ENCODE results near the gene DPYSL4. TPM values are rescaled to one million over a fixed set of nuclear protein-coding genes. Genes with fewer than 3 reads are reported as not detected.

The DPYSL4 gene
- total RNA-seq, 1 experiment from 2014 or later: not detected

DNA sequence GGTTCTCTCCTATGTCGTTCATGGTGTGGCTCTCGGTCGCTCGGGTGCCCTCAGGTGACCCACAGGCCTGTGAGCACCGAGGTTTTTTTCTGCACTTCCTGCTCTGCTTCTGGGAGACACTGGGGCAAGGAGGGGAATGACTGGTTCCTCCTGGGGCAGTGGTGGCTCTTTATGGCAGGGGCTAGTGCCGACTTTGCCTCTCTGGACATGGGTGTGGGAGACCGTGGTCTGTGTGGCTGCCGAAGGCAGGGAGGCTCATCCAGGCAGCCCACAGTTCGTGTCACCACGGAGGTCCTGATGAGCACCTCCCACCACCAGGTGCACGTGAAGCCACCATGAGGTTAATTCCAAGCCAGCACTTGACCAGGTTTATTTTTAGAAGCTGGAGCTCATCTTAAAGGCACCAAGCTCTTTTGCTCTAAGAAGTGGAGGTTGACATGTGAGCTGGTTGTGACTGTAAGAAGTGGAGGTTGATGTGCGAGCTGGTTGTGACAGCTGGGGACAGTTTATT lies 24.7 kb upstream of the DPYSL4 start:
- Mint-ChIP-seq H3K27me3 (ENCODE audit: unreplicated experiment) (peaks cover 39% of the 10 kb centered on the region), H3K27ac (ENCODE audit: unreplicated experiment) (no peak overlapping the region), H3K4me3 (ENCODE audit: low read depth, unreplicated experiment) (no peak overlapping the region), H3K36me3 (ENCODE audit: insufficient read depth, unreplicated experiment) (no peaks in the 10 kb centered on the region), H3K4me1 (ENCODE audit: low read depth, unreplicated experiment) (peaks cover 7% of the 10 kb centered on the region), H3K9me3 (ENCODE audit: low read depth, unreplicated experiment) (peaks cover 5% of the 10 kb centered on the region)
- no TSS peak for BruUV-seq (replicated peaks)
- no peak for DNase-seq
- intact Hi-C loops (cut with micrococcal nuclease; ENCODE audit: unreplicated experiment): no loop called here
- CTCF ChIA-PET: no interaction called here
- TF ChIP-seq, protein P1, sequence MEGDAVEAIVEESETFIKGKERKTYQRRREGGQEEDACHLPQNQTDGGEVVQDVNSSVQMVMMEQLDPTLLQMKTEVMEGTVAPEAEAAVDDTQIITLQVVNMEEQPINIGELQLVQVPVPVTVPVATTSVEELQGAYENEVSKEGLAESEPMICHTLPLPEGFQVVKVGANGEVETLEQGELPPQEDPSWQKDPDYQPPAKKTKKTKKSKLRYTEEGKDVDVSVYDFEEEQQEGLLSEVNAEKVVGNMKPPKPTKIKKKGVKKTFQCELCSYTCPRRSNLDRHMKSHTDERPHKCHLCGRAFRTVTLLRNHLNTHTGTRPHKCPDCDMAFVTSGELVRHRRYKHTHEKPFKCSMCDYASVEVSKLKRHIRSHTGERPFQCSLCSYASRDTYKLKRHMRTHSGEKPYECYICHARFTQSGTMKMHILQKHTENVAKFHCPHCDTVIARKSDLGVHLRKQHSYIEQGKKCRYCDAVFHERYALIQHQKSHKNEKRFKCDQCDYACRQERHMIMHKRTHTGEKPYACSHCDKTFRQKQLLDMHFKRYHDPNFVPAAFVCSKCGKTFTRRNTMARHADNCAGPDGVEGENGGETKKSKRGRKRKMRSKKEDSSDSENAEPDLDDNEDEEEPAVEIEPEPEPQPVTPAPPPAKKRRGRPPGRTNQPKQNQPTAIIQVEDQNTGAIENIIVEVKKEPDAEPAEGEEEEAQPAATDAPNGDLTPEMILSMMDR (IDR thresholded peaks at IDR 0.05; ENCODE audit: unreplicated experiment): no peak

DNA sequence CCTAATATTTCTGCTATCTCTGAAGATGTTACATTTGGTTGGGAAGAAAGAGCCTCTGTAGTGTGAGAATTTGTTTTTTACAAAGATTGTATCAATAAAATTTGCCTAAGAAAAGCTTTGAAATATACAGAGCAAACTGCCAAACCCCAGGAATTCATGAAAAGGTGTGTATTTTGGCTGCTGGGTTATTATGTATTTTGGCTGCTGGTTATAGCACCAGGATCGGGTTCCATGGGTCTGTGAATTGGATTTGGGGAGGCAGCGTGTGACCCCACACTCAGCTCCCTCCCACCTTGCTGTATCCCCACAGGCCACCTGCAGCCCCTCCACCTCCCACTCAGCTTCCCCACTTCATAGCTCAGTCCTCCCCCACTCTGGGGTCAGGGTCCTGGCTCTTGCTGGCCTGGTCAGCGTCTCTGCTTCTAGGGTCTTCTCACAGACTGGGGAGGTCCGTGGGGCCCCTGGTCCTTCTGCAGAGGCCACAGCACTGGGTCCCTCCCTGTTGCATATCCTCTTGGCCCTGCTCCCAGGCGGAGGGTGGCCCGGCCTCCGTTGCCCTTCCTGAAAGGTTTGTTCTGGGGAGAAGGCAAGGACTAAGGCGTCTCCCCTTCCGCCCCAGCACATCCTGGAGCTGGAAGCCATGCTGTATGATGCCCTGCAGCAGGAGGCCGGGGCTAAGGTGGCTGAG lies 24.0 kb upstream of the DPYSL4 start:
- Mint-ChIP-seq H3K4me3 (ENCODE audit: low read depth, unreplicated experiment) (no peak overlapping the region), H3K27me3 (ENCODE audit: unreplicated experiment) (peaks cover 44% of the 10 kb centered on the region), H3K4me1 (ENCODE audit: low read depth, unreplicated experiment) (peaks cover 7% of the 10 kb centered on the region), H3K27ac (ENCODE audit: unreplicated experiment) (no peak overlapping the region), H3K36me3 (ENCODE audit: insufficient read depth, unreplicated experiment) (no peaks in the 10 kb centered on the region), H3K9me3 (ENCODE audit: low read depth, unreplicated experiment) (peaks cover 5% of the 10 kb centered on the region)
- intact Hi-C loops (cut with micrococcal nuclease; ENCODE audit: unreplicated experiment): no loop called here
- TF ChIP-seq, protein P1 (IDR thresholded peaks at IDR 0.05; ENCODE audit: unreplicated experiment): no peak
- CTCF ChIA-PET: no interaction called here
- no TSS peak for BruUV-seq (replicated peaks)
- no peak for DNase-seq

DNA sequence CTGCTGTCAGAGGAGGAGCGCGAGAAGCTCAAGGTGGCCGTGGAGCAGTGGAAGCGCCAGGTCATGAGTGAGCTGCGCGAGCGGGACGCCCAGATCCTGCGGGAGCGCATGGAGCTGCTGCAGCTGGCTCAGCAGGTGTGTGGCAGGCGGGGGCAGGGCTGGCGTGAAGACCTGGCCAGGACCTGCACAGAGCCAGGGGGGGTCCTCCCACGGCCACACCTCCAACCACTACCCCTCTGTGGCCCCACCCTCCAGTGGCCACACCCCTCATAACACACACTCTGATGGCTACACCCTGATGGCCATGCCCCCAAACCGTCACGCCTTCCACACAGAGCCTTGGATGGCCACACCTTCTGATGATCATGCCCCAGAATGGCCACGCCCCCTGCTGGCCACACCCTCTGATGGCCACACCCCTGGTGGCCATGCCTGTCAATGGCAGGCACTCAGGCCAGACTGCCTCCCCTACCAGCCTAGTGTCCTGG lies 23.4 kb upstream of the DPYSL4 start:
- Mint-ChIP-seq H3K4me3 (ENCODE audit: low read depth, unreplicated experiment) (no peak overlapping the region), H3K27me3 (ENCODE audit: unreplicated experiment) (peaks cover 44% of the 10 kb centered on the region), H3K36me3 (ENCODE audit: insufficient read depth, unreplicated experiment) (no peaks in the 10 kb centered on the region), H3K9me3 (ENCODE audit: low read depth, unreplicated experiment) (peaks cover 5% of the 10 kb centered on the region), H3K27ac (ENCODE audit: unreplicated experiment) (no peak overlapping the region), H3K4me1 (ENCODE audit: low read depth, unreplicated experiment) (peaks cover 7% of the 10 kb centered on the region)
- intact Hi-C loops (cut with micrococcal nuclease; ENCODE audit: unreplicated experiment): no loop called here
- DNase-seq: peak; percentile 54
- CTCF ChIA-PET: no interaction called here
- TF ChIP-seq, protein P1 (IDR thresholded peaks at IDR 0.05; ENCODE audit: unreplicated experiment): no peak
- no TSS peak for BruUV-seq (replicated peaks)

DNA sequence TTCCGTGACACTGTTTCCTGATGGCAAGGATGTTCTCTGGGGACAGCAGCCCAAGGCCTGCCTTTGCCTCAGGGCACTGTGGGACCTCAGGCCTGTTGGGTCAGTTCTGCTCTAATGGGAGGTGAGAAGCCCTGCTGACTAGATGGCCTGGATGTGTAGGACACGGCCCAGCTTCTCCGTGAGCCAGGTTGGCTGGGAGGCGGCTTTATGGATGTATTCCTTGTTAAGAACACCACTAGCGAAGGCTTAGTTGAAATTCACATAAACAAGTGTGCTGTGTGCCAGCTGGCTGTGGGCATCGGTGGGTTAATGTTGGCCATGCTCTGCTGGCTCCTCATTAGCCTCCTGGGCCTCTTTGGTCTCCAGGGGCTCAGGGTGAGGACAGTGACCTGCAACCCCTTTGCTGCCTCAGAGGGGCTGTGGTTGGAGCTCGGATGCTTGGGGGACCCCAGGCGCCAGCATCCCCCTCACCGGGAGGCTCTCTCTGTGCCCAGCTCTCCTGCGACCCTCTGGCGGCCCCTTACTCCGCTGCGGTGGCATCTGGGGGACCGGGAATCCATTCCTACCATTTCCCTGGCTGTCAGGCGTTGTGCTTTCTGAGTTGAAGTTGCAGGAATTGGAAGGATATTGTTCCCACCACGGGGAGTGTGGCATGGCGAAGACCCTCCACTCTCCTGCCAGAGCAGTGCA lies 22.8 kb upstream of the DPYSL4 start:
- H3K27ac Mint-ChIP-seq (ENCODE audit: unreplicated experiment): no peak overlapping the region
- peaks cover 44% of the 10 kb centered on the region for H3K27me3 Mint-ChIP-seq (ENCODE audit: unreplicated experiment)
- TF ChIP-seq, protein P1 (IDR thresholded peaks at IDR 0.05; ENCODE audit: unreplicated experiment): no peak
- no TSS peak for BruUV-seq (replicated peaks)
- H3K4me3 Mint-ChIP-seq (ENCODE audit: low read depth, unreplicated experiment): no peak overlapping the region
- H3K4me1 Mint-ChIP-seq (ENCODE audit: low read depth, unreplicated experiment): peaks cover 7% of the 10 kb centered on the region
- DNase-seq: no peak
- intact Hi-C loops (cut with micrococcal nuclease; ENCODE audit: unreplicated experiment): no loop called here
- peaks cover 5% of the 10 kb centered on the region for H3K9me3 Mint-ChIP-seq (ENCODE audit: low read depth, unreplicated experiment)
- CTCF ChIA-PET: no interaction called here
- no peaks in the 10 kb centered on the region for H3K36me3 Mint-ChIP-seq (ENCODE audit: insufficient read depth, unreplicated experiment)
